Gastrocnemius medialis (tissue), 4 donors: ENCODE results near the gene KMT5C. TPM values are rescaled to one million over a fixed set of nuclear protein-coding genes. Genes with fewer than 3 reads are reported as not detected.
A peak's percentile ranks its signal among the peaks of the same experiment; 100 is the strongest.
"Not testable (repeated sequence)": the region's sequence is repeated elsewhere in the genome, so short reads cannot be mapped to it uniquely, and the experiment has no call there.

Experiments used
- ATAC-seq, 2 donors: fragments of 150-250 bp; one replicate each; pipeline ENCODE4 v1.9.1; 2016
- DNase-seq, 2 donors: peaks; one replicate each; pipeline ENCODE4 v3.0.0-alpha.2; 2019
- H3K27ac ChIP-seq, 4 donors: fragments of 200-600 bp; sonication (generic); 1 replicate in 1 of 4; 2 replicates in 3 of 4; pipeline ENCODE4 v1.5.1; 2016 to 2018; ENCODE audit warnings: mild to moderate bottlenecking in 2 of 4, moderate library complexity in 1 of 4
- H3K27me3 ChIP-seq, 3 donors: fragments of 200-600 bp; sonication (generic) in 2 of 3; 1 replicate in 1 of 3; 2 replicates in 2 of 3; pipeline versions ENCODE4 v1.5.1 to v1.6.0; 2016 to 2019; ENCODE audit warnings: mild to moderate bottlenecking in 1 of 3, moderate library complexity in 1 of 3
- H3K36me3 ChIP-seq, 2 donors: fragments of 200-600 bp; sonication (generic) in 1 of 2; one replicate each; pipeline ENCODE4 v1.5.1; 2017 to 2018
- H3K4me1 ChIP-seq, 2 donors: fragments of 200-600 bp; sonication (generic) in 1 of 2; one replicate each; pipeline ENCODE4 v1.5.1; 2016 to 2017; ENCODE audit warnings: mild to moderate bottlenecking in 2 of 2
- H3K4me3 ChIP-seq, 4 donors: fragments of 200-600 bp; sonication (generic) in 3 of 4; 1 replicate in 1 of 4; 2 replicates in 3 of 4; pipeline ENCODE4 v1.5.1; 2016 to 2019; ENCODE audit warnings: mild to moderate bottlenecking in 2 of 4
- H3K9me3 ChIP-seq, 3 donors: fragments of 200-600 bp; sonication (generic) in 2 of 3; 1 replicate in 1 of 3; 2 replicates in 2 of 3; pipeline ENCODE4 v1.5.1; 2016 to 2019
- CTCF ChIP-seq, 5 experiments: fragments of 450-650 bp in 3 of 5; fragments of 200-600 bp in 2 of 5; sonication (generic) in 2 of 5; IDR thresholded peaks in 4 of 5; conservative IDR thresholded peaks in 1 of 5; 1 replicate in 4 of 5; 2 replicates in 1 of 5; pipeline ENCODE4 v1.5.1; 2016 to 2019; ENCODE audit warnings: antibody characterized with exemption in 5 of 5, mild to moderate bottlenecking in 3 of 5, moderate library complexity in 3 of 5
- POLR2A ChIP-seq, 2 donors: fragments of 450-650 bp; IDR thresholded peaks; one replicate each; pipeline ENCODE4 v1.6.1; 2017; ENCODE audit warnings: antibody characterized with exemption in 2 of 2, mild to moderate bottlenecking in 2 of 2, moderate library complexity in 2 of 2
- in situ Hi-C, 4 donors: fragments of 200-750 bp; cut with MboI; loops; one replicate each; pipeline versions ENCODE4 v1.15.0 to v1.8.0; 2017; ENCODE audit warnings: low sequenced_read_pairs in 4 of 4
- intact Hi-C: fragments of 100-400 bp; cut with DNase I; formaldehyde crosslinking; loops from one replicate; pipeline ENCODE4 v1.15.1; 2023; ENCODE audit warnings: low total_unique reads
- total RNA-seq, 4 donors: library from RNA; depleted of rRNA; stranded (reverse); fragments of >200 nt; gene quantifications; one replicate each; pipeline versions ENCODE4 v1.1.0 to v1.2.3, GENCODE V29; 2016

Gene KMT5C
- total RNA-seq, 4 donors from 2014 or later, result 2.5 to 5.4 (median 4.5) TPM

- ATAC-seq (no peak), DNase-seq (no peak)
- no peak for TF ChIP-seq CTCF (IDR thresholded peaks at IDR 0.05 in 4 of 5, conservative IDR thresholded peaks at IDR 0.05 in 1 of 5)
- Histone ChIP-seq H3K4me3 (no peak within 1 kb of the TSS), H3K27ac (peak within 1 kb of the TSS in 3 of 4 donors; percentile 21 to 62 (median 45)), H3K36me3 (no peaks in the 10 kb centered on the region), H3K9me3 (no peaks in the 10 kb centered on the region), H3K4me1 (no peaks in the 10 kb centered on the region), H3K27me3 (no peaks in the 10 kb centered on the region)
- intact Hi-C loops, result no loop called here
- in situ Hi-C loops, result no loop called here
Observed at GRCh38 chr19:55325172-55325571, 14.5 kb upstream of the KMT5C start, which contains the start of gene TMEM150B. TMEM150B (minus strand) TSS chr19:55325341; CDS start chr19:55321036, 4,305 bp downstream.

GRCh38 chr19:55328774-55329318 is 10.8 kb upstream of the KMT5C start:
- H3K4me1 ChIP-seq, H3K27me3 ChIP-seq, intact Hi-C loops, H3K4me3 ChIP-seq, H3K36me3 ChIP-seq, H3K9me3 ChIP-seq, ATAC-seq, DNase-seq, H3K27ac ChIP-seq, in situ Hi-C loops: not testable (repeated sequence)

GRCh38 chr19:55329791-55330190 is 9.9 kb upstream of the KMT5C start:
- DNase-seq, H3K36me3 ChIP-seq, H3K4me3 ChIP-seq, H3K27ac ChIP-seq, H3K9me3 ChIP-seq, ATAC-seq, H3K4me1 ChIP-seq, in situ Hi-C loops, intact Hi-C loops: not testable (repeated sequence)
- peaks cover 3 to 12% (median 6%) of the 10 kb centered on the region in 3 donors for H3K27me3 ChIP-seq

- Histone ChIP-seq H3K4me3 (no peak overlapping the region), H3K27ac (no peak overlapping the region), H3K4me1 (peaks cover 4 to 5% of the 10 kb centered on the region in 2 donors), H3K9me3 (no peaks in the 10 kb centered on the region), H3K36me3 (no peaks in the 10 kb centered on the region), H3K27me3 (peaks cover 3 to 16% (median 14%) of the 10 kb centered on the region in 3 donors)
- ATAC-seq (no peak), DNase-seq (no peak)
- in situ Hi-C loops, result no loop called here
- intact Hi-C loops, result no loop called here
- no peak for TF ChIP-seq POLR2A (IDR thresholded peaks at IDR 0.05)
- no peak for TF ChIP-seq CTCF (IDR thresholded peaks at IDR 0.05 in 4 of 5, conservative IDR thresholded peaks at IDR 0.05 in 1 of 5)
Observed at GRCh38 chr19:55333870-55334269, 5.8 kb upstream of the KMT5C start.

GRCh38 chr19:55336101-55336500 is 3.6 kb upstream of the KMT5C start:
- Histone ChIP-seq H3K4me3 (no peak overlapping the region), H3K27me3 (peaks cover 3 to 16% (median 14%) of the 10 kb centered on the region in 3 donors), H3K36me3 (no peaks in the 10 kb centered on the region), H3K9me3 (no peaks in the 10 kb centered on the region), H3K27ac (no peak overlapping the region), H3K4me1 (peaks cover 12 to 15% of the 10 kb centered on the region in 2 donors)
- TF ChIP-seq CTCF (IDR thresholded peaks at IDR 0.05 in 4 of 5, conservative IDR thresholded peaks at IDR 0.05 in 1 of 5), result no peak
- no peak for TF ChIP-seq POLR2A (IDR thresholded peaks at IDR 0.05)
- in situ Hi-C loops (no loop called here), intact Hi-C loops (no loop called here)
- DNase-seq, result no peak
- no peak for ATAC-seq
